Naive B cell (primary cell): ENCODE data around the gene BLNK. TPM values are rescaled to one million over a fixed set of nuclear protein-coding genes. Genes with fewer than 3 reads are reported as not detected.
"Not testable (repeated sequence)": the region's sequence is repeated elsewhere in the genome, so short reads cannot be mapped to it uniquely, and the experiment has no call there.

Experiments used
- ATAC-seq, 2 donors: fragments of 150-1000 bp; cut with Tn5 transposase; 2 replicates each; pipeline ENCODE4 v1.10.0; 2021; ENCODE audit warnings: low read depth in 2 of 2, mild to moderate bottlenecking in 2 of 2, moderate library complexity in 2 of 2
- DNase-seq: peaks from one replicate; pipeline ENCODE4 v3.0.0; 2022
- H3K27ac Mint-ChIP-seq, 6 donors: one replicate each; pipeline ENCODE4 v1.8.0; 2020 to 2022; ENCODE audit warnings: mild to moderate bottlenecking in 6 of 6, mixed read lengths in 6 of 6, moderate library complexity in 5 of 6, inconsistent platforms in 2 of 6
- H3K27me3 Mint-ChIP-seq, 3 donors: one replicate each; pipeline ENCODE4 v1.8.0; 2021 to 2022; ENCODE audit warnings: mixed read lengths in 3 of 3, mild to moderate bottlenecking in 1 of 3
- H3K36me3 Mint-ChIP-seq, 2 donors: one replicate each; pipeline ENCODE4 v1.8.0; 2020 to 2022; ENCODE audit warnings: mixed read lengths in 2 of 2, inconsistent platforms in 1 of 2, mild to moderate bottlenecking in 1 of 2
- H3K4me1 Mint-ChIP-seq, 3 donors: one replicate each; pipeline ENCODE4 v1.8.0; 2020 to 2022; ENCODE audit warnings: mixed read lengths in 3 of 3, inconsistent platforms in 1 of 3, mild to moderate bottlenecking in 1 of 3, moderate library complexity in 1 of 3
- H3K4me3 Mint-ChIP-seq, 8 donors: one replicate each; pipeline ENCODE4 v1.8.0; 2020 to 2022; ENCODE audit warnings: mild to moderate bottlenecking in 8 of 8, mixed read lengths in 8 of 8, moderate library complexity in 8 of 8, inconsistent platforms in 2 of 8
- H3K9me3 Mint-ChIP-seq, 7 donors: one replicate each; pipeline ENCODE4 v1.8.0; 2020 to 2022; ENCODE audit warnings: mixed read lengths in 7 of 7, mild to moderate bottlenecking in 5 of 7, inconsistent platforms in 2 of 7, moderate library complexity in 1 of 7
- polyA plus RNA-seq, 6 donors: library from polyadenylated mRNA; unstranded; fragments of 300-500 nt; fragmentation: Illumina TruSeq; gene quantifications; one replicate each; pipeline ENCODE4 v1.2.3, GENCODE V29; 2021; ENCODE audit warnings: low read depth in 6 of 6

BLNK gene
- polyA plus RNA-seq, 6 donors from 2014 or later: 152 to 280 (median 196) TPM

GRCh38 chr10:96227206-96227605 lies 44.2 kb downstream of the BLNK start:
- Mint-ChIP-seq H3K9me3 (no peaks in the 10 kb centered on the region), H3K27me3 (no peaks in the 10 kb centered on the region), H3K4me1 (peaks cover 27 to 41% (median 32%) of the 10 kb centered on the region in 3 donors), H3K36me3 (peaks cover 21 to 29% of the 10 kb centered on the region in 2 donors), H3K4me3 (peak overlapping the region in 1 of 8 donors; percentile 1), H3K27ac (peak overlapping the region in 2 of 6 donors; percentile 61 to 81)
- DNase-seq: no peak
- no peak for ATAC-seq

- ATAC-seq (no peak), DNase-seq (no peak)
- peaks cover 20 to 26% (median 25%) of the 10 kb centered on the region in 3 donors for H3K4me1 Mint-ChIP-seq
- H3K36me3 Mint-ChIP-seq: peaks cover 28 to 40% of the 10 kb centered on the region in 2 donors
- H3K9me3 Mint-ChIP-seq: no peaks in the 10 kb centered on the region
- no peaks in the 10 kb centered on the region for H3K27me3 Mint-ChIP-seq
- no peak overlapping the region for H3K27ac Mint-ChIP-seq
- H3K4me3 Mint-ChIP-seq: no peak overlapping the region
Observed at GRCh38 chr10:96225119-96225518, 46.2 kb downstream of the BLNK start.

- Mint-ChIP-seq H3K27ac (peak overlapping the region in 4 of 6 donors; percentile 40 to 95 (median 69)), H3K4me3 (no peak overlapping the region), H3K4me1 (peaks cover 4 to 19% (median 15%) of the 10 kb centered on the region in 3 donors), H3K27me3 (no peaks in the 10 kb centered on the region), H3K9me3 (no peaks in the 10 kb centered on the region), H3K36me3 (peaks cover 38 to 43% of the 10 kb centered on the region in 2 donors)
- DNase-seq: no peak
- ATAC-seq: no peak
Observed at GRCh38 chr10:96222908-96223307, 48.5 kb downstream of the BLNK start.

- Mint-ChIP-seq H3K4me1 (peaks cover 4 to 19% (median 15%) of the 10 kb centered on the region in 3 donors), H3K27me3 (no peaks in the 10 kb centered on the region), H3K9me3 (no peaks in the 10 kb centered on the region), H3K27ac (peak overlapping the region in 5 of 6 donors; percentile 24 to 96 (median 74)), H3K4me3 (peak overlapping the region in 1 of 8 donors; percentile 45), H3K36me3 (peaks cover 38 to 44% of the 10 kb centered on the region in 2 donors)
- no peak for ATAC-seq
- no peak for DNase-seq
Observed at GRCh38 chr10:96222441-96222840, 48.9 kb downstream of the BLNK start.

- Mint-ChIP-seq H3K27ac (peak overlapping the region in 4 of 6 donors; percentile 32 to 81 (median 60)), H3K9me3 (no peaks in the 10 kb centered on the region), H3K4me1 (peaks cover 11 to 29% (median 22%) of the 10 kb centered on the region in 3 donors), H3K4me3 (no peak overlapping the region), H3K27me3 (no peaks in the 10 kb centered on the region), H3K36me3 (peaks cover 66 to 70% of the 10 kb centered on the region in 2 donors)
- DNase-seq (no peak), ATAC-seq (no peak)
Observed at GRCh38 chr10:96218826-96219225, 52.5 kb downstream of the BLNK start.

- Mint-ChIP-seq H3K36me3 (peaks cover 66 to 71% of the 10 kb centered on the region in 2 donors), H3K4me1 (peaks cover 15 to 30% (median 23%) of the 10 kb centered on the region in 3 donors), H3K9me3 (no peaks in the 10 kb centered on the region), H3K4me3 (no peak overlapping the region), H3K27me3 (no peaks in the 10 kb centered on the region), H3K27ac (peak overlapping the region in 1 of 6 donors; percentile 72)
- ATAC-seq (no peak), DNase-seq (no peak)
Observed at GRCh38 chr10:96217711-96218110, 53.7 kb downstream of the BLNK start.

- Mint-ChIP-seq H3K9me3 (no peaks in the 10 kb centered on the region), H3K36me3 (peaks cover 61 to 66% of the 10 kb centered on the region in 2 donors), H3K4me3 (no peak overlapping the region), H3K4me1 (peaks cover 17 to 28% (median 21%) of the 10 kb centered on the region in 3 donors), H3K27ac (peak overlapping the region in 1 of 6 donors; percentile 64), H3K27me3 (no peaks in the 10 kb centered on the region)
- DNase-seq (no peak), ATAC-seq (no peak)
Observed at GRCh38 chr10:96216775-96217174, 54.6 kb downstream of the BLNK start.

GRCh38 chr10:96212911-96213310 lies 58.5 kb downstream of the BLNK start:
- Mint-ChIP-seq H3K36me3 (peaks cover 54 to 57% of the 10 kb centered on the region in 2 donors), H3K27me3 (no peaks in the 10 kb centered on the region), H3K9me3 (no peaks in the 10 kb centered on the region), H3K4me1 (peaks cover 22 to 30% (median 27%) of the 10 kb centered on the region in 3 donors), H3K27ac (peak overlapping the region in 4 of 6 donors; percentile 60 to 89 (median 76)), H3K4me3 (no peak overlapping the region)
- DNase-seq: no peak
- no peak for ATAC-seq

GRCh38 chr10:96211764-96212163 lies 59.6 kb downstream of the BLNK start:
- DNase-seq (no peak), ATAC-seq (peak in 1 of 2 donors; percentile 59)
- Mint-ChIP-seq H3K36me3 (peaks cover 57 to 59% of the 10 kb centered on the region in 2 donors), H3K27ac (peak overlapping the region in 5 of 6 donors; percentile 17 to 90 (median 46)), H3K27me3 (no peaks in the 10 kb centered on the region), H3K4me3 (no peak overlapping the region), H3K9me3 (no peaks in the 10 kb centered on the region), H3K4me1 (peaks cover 24 to 30% (median 27%) of the 10 kb centered on the region in 3 donors)

GRCh38 chr10:96208946-96209345 lies 62.4 kb downstream of the BLNK start:
- DNase-seq (no peak), ATAC-seq (no peak)
- Mint-ChIP-seq H3K27me3 (no peaks in the 10 kb centered on the region), H3K9me3 (no peaks in the 10 kb centered on the region), H3K36me3 (peaks cover 36 to 46% of the 10 kb centered on the region in 2 donors), H3K27ac (peak overlapping the region in 2 of 6 donors; percentile 16 to 65), H3K4me3 (no peak overlapping the region), H3K4me1 (peaks cover 19 to 24% (median 22%) of the 10 kb centered on the region in 3 donors)

GRCh38 chr10:96208271-96208670 lies 63.1 kb downstream of the BLNK start:
- DNase-seq (no peak), ATAC-seq (no peak)
- peaks cover 13 to 18% (median 17%) of the 10 kb centered on the region in 3 donors for H3K4me1 Mint-ChIP-seq
- H3K4me3 Mint-ChIP-seq: no peak overlapping the region
- no peaks in the 10 kb centered on the region for H3K27me3 Mint-ChIP-seq
- H3K27ac Mint-ChIP-seq: peak overlapping the region in 1 of 6 donors; percentile 67
- no peaks in the 10 kb centered on the region for H3K9me3 Mint-ChIP-seq
- peaks cover 34 to 39% of the 10 kb centered on the region in 2 donors for H3K36me3 Mint-ChIP-seq

GRCh38 chr10:96205580-96205979 lies 65.8 kb downstream of the BLNK start:
- Mint-ChIP-seq H3K9me3 (no peaks in the 10 kb centered on the region), H3K27ac (peak overlapping the region in 3 of 6 donors; percentile 19 to 69 (median 45)), H3K4me1 (peaks cover 0 to 8% (median 2%) of the 10 kb centered on the region in 3 donors), H3K36me3 (peaks cover 37 to 48% of the 10 kb centered on the region in 2 donors), H3K4me3 (no peak overlapping the region), H3K27me3 (no peaks in the 10 kb centered on the region)
- DNase-seq (no peak), ATAC-seq (no peak)

- Mint-ChIP-seq H3K4me3 (no peak overlapping the region), H3K9me3 (no peaks in the 10 kb centered on the region), H3K27ac (peak overlapping the region in 2 of 6 donors; percentile 32 to 55), H3K4me1 (peaks cover 0 to 8% (median 0%) of the 10 kb centered on the region in 3 donors), H3K36me3 (peaks cover 48 to 59% of the 10 kb centered on the region in 2 donors), H3K27me3 (no peaks in the 10 kb centered on the region)
- no peak for ATAC-seq
- no peak for DNase-seq
Observed at GRCh38 chr10:96201525-96201924, 69.8 kb downstream of the BLNK start.

- H3K27ac Mint-ChIP-seq, DNase-seq, H3K27me3 Mint-ChIP-seq, H3K4me1 Mint-ChIP-seq, H3K4me3 Mint-ChIP-seq, ATAC-seq: not testable (repeated sequence)
- peaks cover 10 to 72% (median 49%) of the 10 kb centered on the region in 7 donors for H3K9me3 Mint-ChIP-seq
- H3K36me3 Mint-ChIP-seq: peaks cover 38 to 55% of the 10 kb centered on the region in 2 donors
Observed at GRCh38 chr10:96189505-96189904, 81.9 kb downstream of the BLNK start.
